BJ (cell line): ENCODE data around the gene ATG9A. TPM values are rescaled to one million over a fixed set of nuclear protein-coding genes. Genes with fewer than 3 reads are reported as not detected.

ENCODE experiments used
- CTCF ChIA-PET: fragments of 350-600 bp; formaldehyde crosslinking; extraction: SDS; loops from one replicate; lab custom pipeline; 2021; ENCODE audit warnings: antibody characterized with exemption, inconsistent platforms; lab: Yijun Ruan, JAX
- POLR2A ChIA-PET: fragments of 300-600 bp; sonication (Branson Sonifier 250); formaldehyde crosslinking; extraction: SDS; loops from one replicate; lab custom pipeline; 2021; ENCODE audit warnings: antibody characterized with exemption; lab: Charles Lee
- DNase-seq: peaks from one replicate; pipeline ENCODE4 v3.0.0-alpha.2; 2011; ENCODE audit warnings: low read depth
- H3K27me3 ChIP-seq: 2 replicates; pipeline ENCODE4 v1.6.0; 2011; ENCODE audit warnings: low read length; ENCODE audit not compliant: control insufficient read depth, insufficient read depth
- H3K36me3 ChIP-seq: 2 replicates; pipeline ENCODE4 v1.5.1; 2011; ENCODE audit warnings: low read length; ENCODE audit not compliant: control insufficient read depth, insufficient read depth
- H3K4me3 ChIP-seq: 2 replicates; pipeline ENCODE4 v1.5.1; 2011; ENCODE audit warnings: low read depth, mild to moderate bottlenecking, control low read depth, low read length
- CTCF ChIP-seq: IDR thresholded peaks from 2 replicates; pipeline ENCODE4 v1.5.1; 2011; ENCODE audit warnings: low read depth, mild to moderate bottlenecking, control low read depth, inconsistent platforms, low read length, moderate library complexity; ENCODE audit not compliant: insufficient read depth
- polyA plus RNA-seq: library from polyadenylated mRNA; depleted of rRNA; stranded (reverse); fragments of >200 nt; gene quantifications from 2 replicates; pipeline ENCODE4 v1.2.3, GENCODE V29; 2011

The ATG9A gene
- polyA plus RNA-seq, 1 experiment: 132 TPM

DNA sequence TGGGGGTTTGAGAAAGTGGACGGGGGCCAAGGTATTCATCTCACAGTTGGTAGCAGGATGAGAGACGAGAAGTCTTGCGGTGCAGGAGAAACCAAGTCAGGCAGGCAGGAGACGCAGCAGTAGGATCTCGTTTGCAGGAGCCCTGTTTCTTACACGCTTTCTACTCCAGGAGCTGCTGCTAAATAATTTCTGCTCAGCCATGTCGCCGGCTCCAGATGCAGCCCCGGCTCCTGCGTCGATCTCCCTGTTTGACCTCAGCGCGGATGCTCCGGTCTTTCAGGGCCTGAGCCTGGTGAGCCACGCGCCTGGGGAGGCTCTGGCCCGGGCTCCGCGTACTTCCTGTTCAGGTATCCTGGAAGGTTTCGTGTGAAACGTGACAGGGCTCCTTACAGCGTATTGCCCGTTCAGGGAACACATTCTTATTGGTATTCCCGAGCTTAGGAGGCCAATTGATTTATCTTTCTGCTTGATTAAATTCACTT is 664 bp upstream of the ATG9A start:
- CTCF ChIA-PET: interaction anchor here (0.7 to 4.9 kb wide), 11 partner anchors 9 to 70 kb away, joined by 3 to 29 read pairs (median 5); partner anchors contain the start of genes GLB1L, STK16 and TUBA4B
- POLR2A ChIA-PET: interaction anchor here (0.6 to 1.2 kb wide), 5 partner anchors 12 to 725 kb away, joined by 3 to 5 read pairs (median 3); partner anchors contain the start of genes GLB1L and STK16
- H3K36me3 ChIP-seq: peaks cover 36% of the 10 kb centered on the region
- H3K4me3 ChIP-seq: peak overlapping the region; percentile 64
- no peaks in the 10 kb centered on the region for H3K27me3 ChIP-seq
- no peak for DNase-seq
- no peak for TF ChIP-seq CTCF

DNA sequence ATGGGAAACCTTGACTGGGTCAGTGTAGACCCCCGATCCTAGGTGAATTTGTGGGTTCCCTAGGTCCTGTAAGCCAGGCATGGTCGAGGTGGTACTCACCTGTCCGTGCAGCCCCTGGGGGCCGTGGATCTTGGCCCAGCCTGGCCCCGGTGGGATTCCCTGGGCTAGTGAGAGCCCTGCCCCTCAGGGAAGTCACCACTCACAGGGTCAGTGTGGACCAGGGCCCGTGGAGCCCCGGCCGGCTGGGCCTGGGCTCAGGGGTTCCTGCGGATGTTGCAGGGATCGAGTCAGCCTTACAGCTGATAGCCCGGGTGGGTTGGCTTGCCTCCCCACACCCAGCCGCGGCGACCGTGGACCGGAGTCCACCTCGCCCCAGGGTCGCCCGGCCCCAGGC is 528 bp downstream of the ATG9A start:
- no peaks in the 10 kb centered on the region for H3K27me3 ChIP-seq
- peak overlapping the region; percentile 64 for H3K4me3 ChIP-seq
- H3K36me3 ChIP-seq: peaks cover 34% of the 10 kb centered on the region
- no peak for TF ChIP-seq CTCF
- DNase-seq: no peak
- POLR2A ChIA-PET: interaction anchor here (0.5 to 1.2 kb wide), 2 partner anchors 20 to 267 kb away, joined by 3 read pairs; no protein-coding TSS in a partner anchor
- CTCF ChIA-PET: interaction anchor here (1.4 to 4.9 kb wide), 7 partner anchors 10 to 70 kb away, joined by 3 to 29 read pairs (median 6); partner anchors contain the start of genes GLB1L, NHEJ1 and STK16

GRCh38 chr2:219228041-219228910 is 1.2 kb downstream of the ATG9A start:
- CTCF ChIA-PET: interaction anchor here (0.8 to 4.9 kb wide), 8 partner anchors 9 to 70 kb away, joined by 3 to 29 read pairs (median 7); partner anchors contain the start of genes ABCB6, GLB1L, NHEJ1 and SLC23A3
- no peak for TF ChIP-seq CTCF
- Histone ChIP-seq H3K27me3 (no peaks in the 10 kb centered on the region), H3K4me3 (peak overlapping the region; percentile 64), H3K36me3 (peaks cover 35% of the 10 kb centered on the region)
- no peak for DNase-seq
- POLR2A ChIA-PET: interaction anchor here (0.5 kb wide), 1 partner anchor 267 kb away, joined by 3 read pairs; no protein-coding TSS in a partner anchor

- ChIA-PET CTCF (no interaction called here), POLR2A (no interaction called here)
- no peak for TF ChIP-seq CTCF
- Histone ChIP-seq H3K36me3 (peaks cover 46% of the 10 kb centered on the region), H3K27me3 (no peaks in the 10 kb centered on the region), H3K4me3 (no peak overlapping the region)
- no peak for DNase-seq
Measured at GRCh38 chr2:219225350-219225749, 4.1 kb downstream of the ATG9A start.
